Measurements from ENCODE around the gene ETFA. TPM values are rescaled to one million over a fixed set of nuclear protein-coding genes. Genes with fewer than 3 reads are reported as not detected.

ETFA gene
- total and polyA plus RNA-seq, 2 of the 8 experiments (the other 6 are each of a cell fraction or from before 2014, with no cell fraction given), result 60.9 to 90.0 TPM

GRCh38 chr15:76324066-76324465 lies 12.8 kb upstream of the ETFA start:
- H4K91ac ChIP-seq (replicated peaks; ENCODE audit: insufficient read length, low read length), result no peak overlapping the region
- no peak overlapping the region for H3K4me2 ChIP-seq (ENCODE audit: insufficient read depth in 1 of 2, low read depth in 2 of 2, low read length in 2 of 2)
- no peak overlapping the region for H4K5ac ChIP-seq (ENCODE audit: insufficient read length, low read depth, low read length)
- H3K23me2 ChIP-seq (ENCODE audit: low read depth, low read length), result no peaks in the 10 kb centered on the region
- H3K27ac ChIP-seq (ENCODE audit: low read depth, low read length), result no peak overlapping the region
- no peak overlapping the region for H3K23ac ChIP-seq (ENCODE audit: insufficient read length)
- no peak overlapping the region for H3K18ac ChIP-seq (ENCODE audit: extremely low read depth, low read length)
- no peak overlapping the region for H2AFZ ChIP-seq (ENCODE audit: low read length)
- no peak overlapping the region for H2BK12ac ChIP-seq (ENCODE audit: low read depth, low read length)
- no peak overlapping the region for H2BK15ac ChIP-seq (ENCODE audit: low read length)
- no peak overlapping the region for H3K4me3 ChIP-seq (ENCODE audit: extremely low read depth in 1 of 4, insufficient read depth in 2 of 4, low read depth in 3 of 4, low read length in 4 of 4)
- no peak overlapping the region for H3K4ac ChIP-seq (replicated peaks; ENCODE audit: insufficient read length, low read depth, low read length)
- peaks cover 0 to 3% (median 0%) of the 10 kb centered on the region in 4 experiments; a peak in 2 of 7 replicates for H3K4me1 ChIP-seq (replicated peaks in 1 of 4; ENCODE audit: control insufficient read depth in 3 of 4, insufficient read depth in 4 of 4, low read length in 3 of 4)
- no peak for DNase-seq (ENCODE audit: low read depth in 1 of 2, low spot score in 2 of 2)
- CTCF ChIA-PET (ENCODE audit: partially characterized antibody), result interaction anchor here (0.7 to 2.0 kb wide), 5 partner anchors 8 to 137 kb away, joined by 3 to 10 read pairs (median 3); no protein-coding TSS in a partner anchor
- no peak overlapping the region for H2BK20ac ChIP-seq (ENCODE audit: low read length)
- no peak overlapping the region for H3K14ac ChIP-seq (ENCODE audit: insufficient read length)
- no peaks in the 10 kb centered on the region for H4K20me1 ChIP-seq (replicated peaks in 1 of 2; ENCODE audit: control insufficient read depth in 1 of 2, insufficient read depth in 2 of 2, low read length in 2 of 2)
- no peak overlapping the region for H4K8ac ChIP-seq (ENCODE audit: extremely low read depth, insufficient read depth, low read length)
- no peaks in the 10 kb centered on the region for H3K79me1 ChIP-seq (ENCODE audit: low read depth, low read length)
- no peak overlapping the region for H2BK120ac ChIP-seq (replicated peaks; ENCODE audit: low read depth, low read length)
- TF ChIP-seq GTF2F1 (IDR thresholded peaks at IDR 0.05; ENCODE audit: borderline replicate concordance, low read depth, low read length) (no peak), NANOG (IDR thresholded peaks at IDR 0.05; ENCODE audit: insufficient read depth, low read depth, low read length, poor library complexity, severe bottlenecking) (no peak), BCL11A (IDR thresholded peaks at IDR 0.05; ENCODE audit: low read depth in 2 of 2, low read length in 2 of 2) (no peak), TAF7 (optimal IDR thresholded peaks at IDR 0.05; ENCODE audit: borderline replicate concordance, low read depth, low read length) (no peak)
- H3K79me2 ChIP-seq (ENCODE audit: control insufficient read depth in 1 of 2, insufficient read depth in 2 of 2, low read length in 2 of 2), result no peaks in the 10 kb centered on the region
- H3K36me3 ChIP-seq (ENCODE audit: control insufficient read depth in 2 of 4, insufficient read depth in 4 of 4, low read length in 3 of 4), result no peaks in the 10 kb centered on the region
- H3K56ac ChIP-seq (replicated peaks; ENCODE audit: insufficient read length, low read depth, low read length), result no peak overlapping the region
- H3K9ac ChIP-seq (replicated peaks in 1 of 4; ENCODE audit: extremely low read depth in 1 of 4, low read depth in 3 of 4, low read length in 3 of 4), result no peak overlapping the region
- no peak overlapping the region for H2AK5ac ChIP-seq (ENCODE audit: low read depth, low read length)
- FAIRE-seq, result no peak
- POLR2A ChIA-PET (ENCODE audit: partially characterized antibody), result no interaction called here
- no peaks in the 10 kb centered on the region for H3K9me3 ChIP-seq (ENCODE audit: insufficient read depth in 2 of 2, low read depth in 1 of 2, low read length in 1 of 2)
- WGBS, 2 experiments (ENCODE audit: extremely low coverage in 1 of 2, insufficient coverage in 1 of 2, insufficient read length in 1 of 2, insufficient replicate concordance in 2 of 2, low coverage in 1 of 2, low lambda C conversion rate in 2 of 2, missing lambda C conversion rate in 1 of 2), result 92% methylated on average over 3 of the region's 3 CpGs; no CpG with 5 or more reads in 1 of the 2 experiments
- no peaks in the 10 kb centered on the region for H3K27me3 ChIP-seq (replicated peaks in 1 of 4; ENCODE audit: control insufficient read depth in 3 of 4, extremely low read depth in 1 of 4, insufficient read depth in 3 of 4, low read length in 3 of 4)
- no peak overlapping the region for H2BK5ac ChIP-seq (ENCODE audit: low read depth, low read length)

Measured in H1 (cell line).